Fibroblast of lung (primary cell): ENCODE measurements around the gene ADARB1. TPM values are rescaled to one million over a fixed set of nuclear protein-coding genes. Genes with fewer than 3 reads are reported as not detected.
"Not testable (repeated sequence)": the region's sequence is repeated elsewhere in the genome, so short reads cannot be mapped to it uniquely, and the experiment has no call there.

Experiments used
- DNase-seq, 2 donors: peaks; one replicate each; pipeline versions ENCODE4 v3.0.0 to v3.0.0-alpha.2; 2010; ENCODE audit warnings: low read depth in 2 of 2
- H2AFZ ChIP-seq: 2 replicates; pipeline ENCODE4 v1.5.1; 2012; ENCODE audit warnings: low read length, control low read depth, inconsistent platforms
- H3K27ac ChIP-seq: 2 replicates; pipeline ENCODE4 v1.5.1; 2011; ENCODE audit warnings: low read length, control low read depth; ENCODE audit not compliant: insufficient read depth
- H3K27me3 ChIP-seq: 2 replicates; pipeline ENCODE4 v1.5.1; 2011; ENCODE audit warnings: mild to moderate bottlenecking, low read length; ENCODE audit not compliant: control insufficient read depth, insufficient read depth
- H3K36me3 ChIP-seq: 2 replicates; pipeline ENCODE4 v1.5.1; 2011; ENCODE audit warnings: low read length; ENCODE audit not compliant: control insufficient read depth, insufficient read depth
- H3K4me1 ChIP-seq: 2 replicates; pipeline ENCODE4 v1.5.1; 2011; ENCODE audit warnings: low read length; ENCODE audit not compliant: control insufficient read depth, insufficient read depth; ENCODE audit errors: extremely low read depth
- H3K4me2 ChIP-seq: 2 replicates; pipeline ENCODE4 v1.5.1; 2011; ENCODE audit warnings: low read length, control low read depth; ENCODE audit not compliant: insufficient read depth; ENCODE audit errors: extremely low read depth
- H3K4me3 ChIP-seq, 4 experiments: fragments of 200-600 bp in 1 of 4; sonication (generic) in 1 of 4; replicated peaks in 1 of 4; 2 replicates each; pipeline ENCODE4 v1.5.1; 2011 to 2016; ENCODE audit warnings: low read length in 4 of 4, low read depth in 3 of 4, mild to moderate bottlenecking in 3 of 4, control low read depth in 2 of 4, inconsistent platforms in 1 of 4, mixed read lengths in 1 of 4; ENCODE audit not compliant: insufficient read depth in 1 of 4; ENCODE audit errors: control extremely low read depth in 1 of 4
- H3K79me2 ChIP-seq: 2 replicates; pipeline ENCODE4 v1.5.1; 2012; ENCODE audit warnings: mild to moderate bottlenecking, low read length, inconsistent platforms; ENCODE audit not compliant: control insufficient read depth, insufficient read depth
- H3K9ac ChIP-seq: 2 replicates; pipeline ENCODE4 v1.5.1; 2011; ENCODE audit warnings: mild to moderate bottlenecking, low read length, control low read depth; ENCODE audit not compliant: insufficient read depth
- H3K9me3 ChIP-seq: 2 replicates; pipeline ENCODE4 v1.5.1; 2012; ENCODE audit warnings: low read depth, low read length; ENCODE audit not compliant: control insufficient read depth, insufficient read depth
- H4K20me1 ChIP-seq: 2 replicates; pipeline ENCODE4 v1.5.1; 2011; ENCODE audit warnings: low read length; ENCODE audit not compliant: control insufficient read depth, insufficient read depth; ENCODE audit errors: extremely low read depth
- CTCF ChIP-seq, 2 donors: IDR thresholded peaks in 1 of 2; conservative IDR thresholded peaks in 1 of 2; 1 replicate in 1 of 2; 2 replicates in 1 of 2; pipeline ENCODE4 v1.5.1; 2011 to 2012; ENCODE audit warnings: low read length in 2 of 2, control low read depth in 1 of 2, inconsistent platforms in 1 of 2, low read depth in 1 of 2, mild to moderate bottlenecking in 1 of 2
- EZH2 ChIP-seq: IDR thresholded peaks from 2 replicates; pipeline ENCODE4 v1.5.1; 2012; ENCODE audit warnings: low read length, control low read depth, mild to moderate bottlenecking; ENCODE audit errors: missing control alignments
- polyA plus RNA-seq, 2 donors: library from polyadenylated mRNA; depleted of rRNA in 1 of 2; stranded (reverse) in 1 of 2; unstranded in 1 of 2; fragments of >200 nt; gene quantifications; 2 replicates each; pipeline ENCODE4 v1.2.1, GENCODE V29; 2011 to 2012; ENCODE audit warnings: missing spikeins in 1 of 2
- total RNA-seq: library from RNA; depleted of rRNA; stranded (reverse); fragments of >200 nt; gene quantifications from 2 replicates; pipeline ENCODE4 v1.2.1, GENCODE V29; 2014

The ADARB1 gene
- total and polyA plus RNA-seq, 2 donors (not counting 1 experiment from before 2014, with no cell fraction given), result 20.2 to 25.3 TPM

DNA sequence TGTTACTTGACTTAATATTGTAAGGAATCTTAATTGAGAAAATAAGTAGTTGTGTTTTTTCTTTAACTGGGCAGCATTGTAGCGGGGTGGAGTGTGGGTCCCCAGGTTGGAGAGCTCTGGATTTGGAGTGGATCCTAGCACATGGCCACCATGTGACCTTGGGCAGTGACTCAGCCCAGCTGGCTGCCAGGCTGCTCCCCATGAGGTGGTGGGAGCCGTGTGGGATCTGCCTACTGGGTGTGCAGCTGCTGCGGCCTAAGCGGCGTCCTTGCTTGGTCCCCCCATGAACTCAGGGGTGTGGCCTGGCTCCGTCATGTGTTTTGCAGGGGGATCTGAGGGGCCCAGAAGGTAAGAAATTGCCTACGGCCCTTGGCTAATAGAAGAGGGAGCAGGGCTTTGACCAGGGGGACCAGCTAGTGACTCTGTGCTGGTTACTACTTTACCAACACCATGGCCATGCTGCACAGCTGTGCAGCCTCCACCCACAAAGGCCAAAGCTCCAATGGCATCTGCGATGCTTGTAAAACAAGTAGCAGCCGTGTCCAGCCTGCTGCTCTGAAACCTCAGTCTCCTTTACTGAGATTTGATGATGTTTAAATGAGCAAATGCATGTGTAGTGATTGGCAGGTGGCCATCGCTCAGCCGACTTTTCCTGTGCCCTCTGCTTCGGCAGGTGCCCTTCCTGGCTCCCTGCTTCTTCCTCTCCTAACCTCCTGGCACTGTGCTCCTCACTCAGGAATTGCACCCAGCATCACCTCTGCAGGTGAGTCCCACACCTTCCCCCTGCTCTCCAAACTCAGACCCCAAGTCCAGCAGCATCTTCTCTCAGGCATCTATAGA, 68.3 kb downstream of the ADARB1 start:
- Histone ChIP-seq H3K4me3 (no peak overlapping the region), H3K79me2 (no peaks in the 10 kb centered on the region), H4K20me1 (no peaks in the 10 kb centered on the region), H2AFZ (no peak overlapping the region), H3K4me1 (peaks cover 12% of the 10 kb centered on the region), H3K27ac (no peak overlapping the region), H3K27me3 (no peaks in the 10 kb centered on the region), H3K36me3 (no peaks in the 10 kb centered on the region), H3K4me2 (peak overlapping the region; percentile 62), H3K9ac (no peak overlapping the region), H3K9me3 (no peaks in the 10 kb centered on the region)
- peak; percentile 81 to 84 for DNase-seq
- no peak for TF ChIP-seq EZH2
- TF ChIP-seq CTCF (conservative IDR thresholded peaks at IDR 0.05 in 1 of 2, IDR thresholded peaks at IDR 0.05 in 1 of 2; ENCODE audit: low read depth in 1 of 2, low read length in 2 of 2), result no peak

DNA sequence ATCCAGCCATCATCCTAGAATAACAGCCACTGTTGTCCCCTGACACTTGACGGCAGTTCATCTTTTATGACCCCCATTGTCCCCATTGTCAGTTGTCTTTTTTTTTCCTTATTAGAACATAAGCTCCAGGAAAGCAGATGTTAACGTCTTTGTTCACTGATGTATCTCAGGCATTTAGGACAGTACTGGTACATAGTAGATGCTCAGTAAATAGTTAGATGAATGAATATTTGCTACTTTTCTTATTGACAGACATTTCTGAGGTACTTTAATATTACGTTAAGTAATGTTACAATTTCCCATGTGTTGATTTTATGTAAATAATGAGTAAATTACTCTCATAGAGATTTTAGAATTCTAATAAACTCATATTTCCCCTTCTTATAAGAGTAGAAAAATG, 69.5 kb downstream of the ADARB1 start:
- Histone ChIP-seq H3K4me3 (no peak overlapping the region), H3K79me2 (no peaks in the 10 kb centered on the region), H2AFZ (no peak overlapping the region), H3K27me3 (no peaks in the 10 kb centered on the region), H3K27ac (no peak overlapping the region), H3K4me1 (peaks cover 12% of the 10 kb centered on the region), H3K9me3 (no peaks in the 10 kb centered on the region), H3K9ac (no peak overlapping the region), H3K36me3 (no peaks in the 10 kb centered on the region), H3K4me2 (no peak overlapping the region), H4K20me1 (no peaks in the 10 kb centered on the region)
- TF ChIP-seq CTCF (conservative IDR thresholded peaks at IDR 0.05 in 1 of 2, IDR thresholded peaks at IDR 0.05 in 1 of 2; ENCODE audit: low read depth in 1 of 2, low read length in 2 of 2) (no peak), EZH2 (no peak)
- DNase-seq, result no peak

GRCh38 chr21:45145146-45145545, 70.8 kb downstream of the ADARB1 start:
- no peaks in the 10 kb centered on the region for H3K9me3 ChIP-seq
- H2AFZ ChIP-seq, result no peak overlapping the region
- no peaks in the 10 kb centered on the region for H3K36me3 ChIP-seq
- H4K20me1 ChIP-seq, result no peaks in the 10 kb centered on the region
- H3K27me3 ChIP-seq, result no peaks in the 10 kb centered on the region
- H3K4me2 ChIP-seq, result no peak overlapping the region
- TF ChIP-seq EZH2 (no peak), CTCF (conservative IDR thresholded peaks at IDR 0.05 in 1 of 2, IDR thresholded peaks at IDR 0.05 in 1 of 2; ENCODE audit: low read depth in 1 of 2, low read length in 2 of 2) (no peak)
- peaks cover 12% of the 10 kb centered on the region for H3K4me1 ChIP-seq
- no peak for DNase-seq
- no peak overlapping the region for H3K9ac ChIP-seq
- no peak overlapping the region for H3K4me3 ChIP-seq
- H3K79me2 ChIP-seq, result no peaks in the 10 kb centered on the region
- no peak overlapping the region for H3K27ac ChIP-seq

DNA sequence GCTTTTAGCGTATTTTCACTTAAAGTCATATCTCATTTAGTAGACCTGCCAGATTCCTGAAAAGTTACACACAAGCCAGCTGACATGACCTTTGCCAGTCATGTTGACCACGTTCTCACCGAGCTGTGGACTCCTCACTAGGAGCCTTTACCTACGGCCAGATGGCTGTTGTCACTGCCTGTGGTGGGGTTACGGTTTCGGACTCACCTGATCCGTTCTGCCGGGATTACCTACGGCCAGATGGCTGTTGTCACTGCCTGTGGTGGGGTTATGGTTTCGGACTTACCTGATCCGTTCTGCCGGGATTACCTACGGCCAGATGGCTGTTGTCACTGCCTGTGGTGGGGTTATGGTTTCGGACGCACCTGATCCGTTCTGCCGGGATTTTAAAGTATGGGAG, 71.5 kb downstream of the ADARB1 start:
- H4K20me1 ChIP-seq, H3K4me2 ChIP-seq, H3K27me3 ChIP-seq, H3K36me3 ChIP-seq, H3K27ac ChIP-seq, H3K9me3 ChIP-seq, H3K9ac ChIP-seq, H2AFZ ChIP-seq, H3K79me2 ChIP-seq, H3K4me3 ChIP-seq, DNase-seq: not testable (repeated sequence)
- peaks cover 12% of the 10 kb centered on the region for H3K4me1 ChIP-seq
